HFFc6 (cell line): ENCODE measurements around the gene ATOX1. TPM values are rescaled to one million over a fixed set of nuclear protein-coding genes. Genes with fewer than 3 reads are reported as not detected.
A peak's percentile ranks its signal among the peaks of the same experiment; 100 is the strongest.

Source experiments
- DNase-seq: peaks from one replicate; pipeline ENCODE4 v3.0.0-alpha.2; 2018
- H3K27ac Mint-ChIP-seq: 2 replicates; pipeline ENCODE4 v1.8.0; 2020; ENCODE audit warnings: mild to moderate bottlenecking, mixed read lengths
- H3K27me3 Mint-ChIP-seq: 2 replicates; pipeline ENCODE4 v1.8.0; 2021; ENCODE audit warnings: mild to moderate bottlenecking, moderate library complexity, mixed read lengths; ENCODE audit not compliant: insufficient read depth
- H3K36me3 Mint-ChIP-seq: 2 replicates; pipeline ENCODE4 v1.8.0; 2021; ENCODE audit warnings: low read depth, mixed read lengths
- H3K4me1 Mint-ChIP-seq: 2 replicates; pipeline ENCODE4 v1.8.0; 2020; ENCODE audit warnings: low read depth, mixed read lengths
- H3K4me3 Mint-ChIP-seq: 2 replicates; pipeline ENCODE4 v1.8.0; 2020; ENCODE audit warnings: mild to moderate bottlenecking, moderate library complexity, mixed read lengths
- H3K9me3 Mint-ChIP-seq: 2 replicates; pipeline ENCODE4 v1.8.0; 2020; ENCODE audit warnings: mild to moderate bottlenecking, mixed read lengths
- total RNA-seq, 6 experiments: library from RNA; stranded (reverse); fragmentation: NEBNext Ultra II Directional; extraction: Animal tissue kit (Norgen Biotek cat#: 25700); gene quantifications; 2 replicates in 1 of 6; 3 replicates in 5 of 6; pipeline ENCODE4 v1.2.3, GENCODE V29; 2021
- TF ChIP-seq, protein P1 (sequence below): fragments of 200-600 bp; sonication (generic); IDR thresholded peaks from 2 replicates; pipeline ENCODE4 v1.5.0; 2021; ENCODE audit warnings: antibody characterized with exemption, mild to moderate bottlenecking

The ATOX1 gene
- total RNA-seq, 6 experiments from 2014 or later, result 148 to 185 (median 155) TPM

DNA sequence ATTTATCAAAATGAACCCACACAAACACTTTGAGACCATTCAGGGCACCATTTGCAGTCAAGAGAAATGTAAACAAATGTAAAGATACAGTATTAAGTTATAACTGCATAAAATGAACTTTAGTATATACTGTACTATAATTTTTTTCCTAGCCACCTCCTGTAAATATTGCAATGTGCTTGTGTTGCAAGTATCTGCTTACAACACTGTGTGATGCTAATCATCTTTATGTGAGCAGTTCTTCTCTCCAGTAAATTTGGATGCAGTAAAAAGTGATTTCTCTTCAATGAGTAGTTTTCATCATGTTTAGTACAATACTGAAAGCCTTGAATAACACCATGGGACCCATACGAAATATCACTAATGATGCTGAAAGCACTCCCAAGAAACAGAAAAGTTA lies 22.8 kb upstream of the ATOX1 start:
- Mint-ChIP-seq H3K27ac (peak overlapping the region; percentile 25; the same call in 1 of the 2 replicates), H3K36me3 (peaks cover 16% of the 10 kb centered on the region), H3K4me1 (peaks cover 78% of the 10 kb centered on the region), H3K27me3 (no peaks in the 10 kb centered on the region; the same call in 1 of the 2 replicates), H3K4me3 (no peak overlapping the region), H3K9me3 (no peaks in the 10 kb centered on the region)
- TF ChIP-seq, protein P1, sequence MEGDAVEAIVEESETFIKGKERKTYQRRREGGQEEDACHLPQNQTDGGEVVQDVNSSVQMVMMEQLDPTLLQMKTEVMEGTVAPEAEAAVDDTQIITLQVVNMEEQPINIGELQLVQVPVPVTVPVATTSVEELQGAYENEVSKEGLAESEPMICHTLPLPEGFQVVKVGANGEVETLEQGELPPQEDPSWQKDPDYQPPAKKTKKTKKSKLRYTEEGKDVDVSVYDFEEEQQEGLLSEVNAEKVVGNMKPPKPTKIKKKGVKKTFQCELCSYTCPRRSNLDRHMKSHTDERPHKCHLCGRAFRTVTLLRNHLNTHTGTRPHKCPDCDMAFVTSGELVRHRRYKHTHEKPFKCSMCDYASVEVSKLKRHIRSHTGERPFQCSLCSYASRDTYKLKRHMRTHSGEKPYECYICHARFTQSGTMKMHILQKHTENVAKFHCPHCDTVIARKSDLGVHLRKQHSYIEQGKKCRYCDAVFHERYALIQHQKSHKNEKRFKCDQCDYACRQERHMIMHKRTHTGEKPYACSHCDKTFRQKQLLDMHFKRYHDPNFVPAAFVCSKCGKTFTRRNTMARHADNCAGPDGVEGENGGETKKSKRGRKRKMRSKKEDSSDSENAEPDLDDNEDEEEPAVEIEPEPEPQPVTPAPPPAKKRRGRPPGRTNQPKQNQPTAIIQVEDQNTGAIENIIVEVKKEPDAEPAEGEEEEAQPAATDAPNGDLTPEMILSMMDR, result no peak
- no peak for DNase-seq

DNA sequence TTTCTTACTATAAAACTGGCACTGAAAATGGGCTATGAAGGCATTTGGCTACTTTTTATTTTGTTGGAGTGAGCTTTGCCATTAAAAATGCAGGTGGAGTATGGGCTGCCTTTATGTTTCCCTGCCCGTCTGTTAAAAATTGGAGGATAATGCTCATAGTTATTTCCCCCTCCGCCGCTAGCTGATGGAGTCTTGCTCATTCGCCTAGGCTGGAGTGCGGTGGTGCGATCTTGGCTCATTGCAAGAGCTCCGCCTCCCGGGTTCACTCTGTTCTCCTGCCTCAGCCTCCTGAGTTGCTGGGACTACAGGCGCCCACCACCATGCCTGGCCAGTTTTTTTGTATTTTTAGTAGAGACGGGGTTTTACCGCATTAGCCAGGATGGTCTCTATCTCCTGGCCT lies 21.9 kb upstream of the ATOX1 start:
- Mint-ChIP-seq H3K4me3 (no peak overlapping the region), H3K27me3 (no peaks in the 10 kb centered on the region; the same call in 1 of the 2 replicates), H3K27ac (no peak overlapping the region), H3K4me1 (peaks cover 78% of the 10 kb centered on the region), H3K36me3 (peaks cover 16% of the 10 kb centered on the region), H3K9me3 (no peaks in the 10 kb centered on the region)
- TF ChIP-seq, protein P1, result no peak
- no peak for DNase-seq

DNA sequence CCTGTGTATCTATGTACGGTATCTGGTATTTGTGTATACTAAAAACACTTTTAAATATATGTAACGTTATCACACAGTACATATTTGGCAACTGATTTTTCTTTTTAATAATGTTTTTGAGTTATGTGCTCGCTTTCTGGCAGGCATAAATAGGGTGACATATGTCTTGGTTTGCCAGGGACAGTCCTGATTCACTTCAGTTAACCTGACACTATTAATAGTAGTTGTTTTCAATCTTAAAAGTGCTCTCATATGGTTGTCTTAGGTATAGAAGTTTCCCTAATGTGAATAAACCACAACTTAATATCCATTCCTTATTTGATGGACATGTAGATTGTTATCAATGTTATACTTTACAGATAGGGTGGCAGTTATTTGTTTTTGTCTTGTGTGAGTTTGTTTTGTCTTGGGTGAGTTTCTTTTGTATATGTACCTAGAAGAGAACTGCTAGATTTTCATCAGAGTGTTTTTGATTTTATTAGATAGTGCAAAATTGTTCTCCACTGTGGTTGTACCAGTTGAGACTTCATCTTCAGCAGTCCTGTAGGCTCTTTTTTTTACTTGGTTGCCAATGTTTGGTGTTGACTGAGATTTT lies 21.2 kb upstream of the ATOX1 start:
- TF ChIP-seq, protein P1, result no peak
- Mint-ChIP-seq H3K4me1 (peaks cover 80% of the 10 kb centered on the region), H3K27ac (no peak overlapping the region), H3K27me3 (no peaks in the 10 kb centered on the region; the same call in 1 of the 2 replicates), H3K9me3 (no peaks in the 10 kb centered on the region), H3K4me3 (no peak overlapping the region), H3K36me3 (peaks cover 16% of the 10 kb centered on the region)
- no peak for DNase-seq

DNA sequence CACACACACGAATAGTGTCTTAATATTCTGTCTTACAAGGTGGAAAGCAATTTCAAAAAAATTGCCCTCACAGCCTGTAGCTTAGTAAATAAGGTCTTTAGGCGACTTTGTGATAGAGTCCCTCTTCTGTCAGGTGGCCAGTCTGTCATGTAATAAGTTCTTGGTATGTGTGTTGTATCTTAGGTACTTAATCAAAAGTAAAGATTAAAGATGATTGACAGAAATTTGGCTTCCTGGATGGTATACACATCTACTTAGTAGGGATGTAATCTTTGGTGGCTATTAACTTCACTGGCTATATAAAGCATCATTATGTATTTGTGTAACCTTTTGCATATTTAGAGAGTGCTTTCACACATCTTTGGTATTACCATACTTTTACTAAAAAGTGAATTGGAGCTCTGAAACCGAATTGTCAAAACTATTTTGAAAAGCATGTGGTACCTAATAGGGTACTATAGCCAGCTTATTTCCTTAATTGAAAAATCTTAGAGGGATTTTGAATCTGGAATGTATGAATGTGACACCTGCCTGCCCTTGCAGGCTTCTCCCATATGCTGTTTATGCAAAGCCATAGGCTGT lies 16.7 kb upstream of the ATOX1 start:
- no peaks in the 10 kb centered on the region for H3K9me3 Mint-ChIP-seq
- peaks cover 35% of the 10 kb centered on the region for H3K36me3 Mint-ChIP-seq
- peak overlapping the region; percentile 33; the same call in 1 of the 2 replicates for H3K27ac Mint-ChIP-seq
- DNase-seq, result no peak
- H3K4me1 Mint-ChIP-seq, result peaks cover 64% of the 10 kb centered on the region
- TF ChIP-seq, protein P1, result no peak
- H3K4me3 Mint-ChIP-seq, result peak overlapping the region; percentile 96; the same call in 1 of the 2 replicates
- no peaks in the 10 kb centered on the region; the same call in 1 of the 2 replicates for H3K27me3 Mint-ChIP-seq

DNA sequence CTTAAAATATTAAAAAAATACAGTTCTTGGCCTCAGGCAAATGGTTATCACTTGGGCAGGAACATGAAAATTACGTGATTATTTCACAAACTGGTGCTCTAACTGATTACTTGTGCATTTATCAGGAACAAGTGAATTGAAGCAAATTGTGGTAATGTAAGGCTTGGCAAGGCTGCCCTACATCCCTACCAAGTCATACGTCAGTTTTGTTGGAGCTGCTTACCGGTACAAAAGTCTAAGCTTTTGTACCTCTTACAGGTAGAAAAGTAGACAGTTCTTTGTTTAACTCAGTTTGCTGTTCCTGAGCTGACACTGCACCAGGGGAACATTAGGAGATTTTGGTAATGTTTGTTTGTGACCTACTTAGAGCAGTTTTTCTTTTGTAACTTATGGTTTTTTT lies 15.5 kb upstream of the ATOX1 start:
- peaks cover 31% of the 10 kb centered on the region for H3K36me3 Mint-ChIP-seq
- no peaks in the 10 kb centered on the region; the same call in 1 of the 2 replicates for H3K27me3 Mint-ChIP-seq
- peaks cover 55% of the 10 kb centered on the region for H3K4me1 Mint-ChIP-seq
- no peaks in the 10 kb centered on the region for H3K9me3 Mint-ChIP-seq
- TF ChIP-seq, protein P1, result no peak
- H3K27ac Mint-ChIP-seq, result peak overlapping the region; percentile 12; the same call in 1 of the 2 replicates
- DNase-seq, result no peak
- peak overlapping the region; percentile 96; the same call in 1 of the 2 replicates for H3K4me3 Mint-ChIP-seq
